Measurements from ENCODE around the gene LINC00632.
"Not testable (repeated sequence)": the region's sequence is repeated elsewhere in the genome, so short reads cannot be mapped to it uniquely, and the experiment has no call there.

Gene LINC00632

DNA sequence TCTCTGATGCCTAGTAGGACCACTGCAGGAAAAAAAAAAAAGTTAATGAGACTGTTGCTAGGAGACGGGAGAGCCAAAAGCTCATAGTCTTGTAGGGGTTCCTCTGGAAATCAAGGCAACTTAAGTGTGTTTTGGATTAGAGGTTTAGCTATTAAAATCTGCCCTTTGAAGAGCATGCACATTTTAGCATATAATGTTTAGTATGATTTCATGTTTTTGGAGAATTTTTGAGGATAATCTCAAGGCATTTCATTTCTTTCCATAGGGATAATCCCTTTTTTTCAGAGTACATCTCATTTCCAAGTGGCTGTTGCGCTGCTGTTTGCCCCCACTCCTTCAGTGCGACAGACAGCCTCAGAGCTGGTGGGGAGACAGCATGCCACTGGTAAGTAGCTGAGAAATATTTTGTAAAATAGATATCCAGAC, at the start of gene LINC00632:
Gene LINC00632, plus strand, starts transcription at position 339 of the 426 bp plus-strand sequence.
- no peak for DNase-seq

- DNase-seq: no peak
Measured at GRCh38 chrX:140661643-140662042, 47.9 kb upstream of the LINC00632 start.

- DNase-seq: no peak
Measured at GRCh38 chrX:140664939-140665338, 44.6 kb upstream of the LINC00632 start.

DNA sequence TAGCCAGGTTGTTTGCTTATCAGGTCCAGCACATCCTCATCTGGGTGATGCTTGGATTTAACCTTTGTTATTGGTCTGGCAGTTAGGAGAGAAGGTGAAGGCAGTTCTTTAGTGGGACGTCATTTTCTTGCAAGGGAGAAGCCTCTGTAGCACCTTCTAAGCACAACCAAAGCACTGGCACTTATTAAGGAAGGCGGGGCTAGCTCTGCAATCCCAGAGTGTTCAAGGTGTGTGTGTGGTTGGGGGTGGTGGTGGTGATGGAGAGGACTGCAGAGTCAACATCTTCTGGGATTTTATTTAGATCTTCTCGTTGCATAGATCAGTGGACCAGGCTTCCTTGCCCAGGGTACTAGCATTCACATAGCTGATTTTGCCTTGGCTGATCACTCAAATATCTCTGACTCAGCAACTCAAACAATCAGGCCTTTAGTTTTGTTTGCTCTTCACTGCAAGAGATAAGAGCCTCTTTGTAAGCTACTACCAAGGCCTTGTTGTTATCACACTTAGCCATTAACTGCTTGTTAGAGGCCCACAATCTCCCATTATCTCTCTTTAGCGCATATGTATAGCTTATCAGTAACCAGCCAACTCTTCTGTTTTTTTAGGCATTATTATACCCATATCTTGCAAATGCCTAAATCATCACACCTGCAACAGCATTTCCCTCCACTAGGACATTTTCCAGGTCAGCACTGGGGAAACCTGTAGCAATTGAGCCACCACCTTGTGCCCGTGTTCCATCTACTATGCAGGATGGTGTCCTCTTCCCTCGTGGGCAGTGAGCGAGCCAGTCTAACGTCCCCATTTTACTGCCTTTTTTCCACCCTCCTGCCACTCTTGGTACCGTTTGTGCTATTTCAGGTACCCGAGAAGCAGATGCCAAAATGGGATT, 36.5 kb upstream of the LINC00632 start:
- DNase-seq: no peak

DNA sequence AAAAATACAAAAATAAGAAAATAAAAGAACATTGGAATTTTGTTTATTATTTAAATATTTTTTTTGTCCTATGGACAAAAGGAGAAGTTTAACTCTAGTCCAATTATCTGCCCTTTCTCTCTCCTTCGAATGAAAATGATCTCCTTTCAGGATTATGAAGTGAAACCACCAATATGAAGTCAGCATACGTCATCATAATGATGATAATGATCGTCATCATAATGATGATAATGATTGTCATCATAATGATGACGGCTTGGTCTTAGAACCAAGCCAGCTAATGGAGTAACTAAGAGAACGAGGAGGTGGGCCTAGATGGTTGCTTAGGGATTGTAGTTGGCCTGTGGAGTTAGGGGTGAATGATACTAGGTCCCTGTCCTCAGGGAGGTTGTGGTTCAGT, 21.9 kb upstream of the LINC00632 start:
- DNase-seq: no peak

- DNase-seq: not testable (repeated sequence)
Measured at GRCh38 chrX:140691596-140691995, 18.0 kb upstream of the LINC00632 start.

- no peak for DNase-seq
Measured at GRCh38 chrX:140697618-140698017, 11.9 kb upstream of the LINC00632 start.

GRCh38 chrX:140701480-140701879, 8.1 kb upstream of the LINC00632 start:
- DNase-seq: no peak

DNA sequence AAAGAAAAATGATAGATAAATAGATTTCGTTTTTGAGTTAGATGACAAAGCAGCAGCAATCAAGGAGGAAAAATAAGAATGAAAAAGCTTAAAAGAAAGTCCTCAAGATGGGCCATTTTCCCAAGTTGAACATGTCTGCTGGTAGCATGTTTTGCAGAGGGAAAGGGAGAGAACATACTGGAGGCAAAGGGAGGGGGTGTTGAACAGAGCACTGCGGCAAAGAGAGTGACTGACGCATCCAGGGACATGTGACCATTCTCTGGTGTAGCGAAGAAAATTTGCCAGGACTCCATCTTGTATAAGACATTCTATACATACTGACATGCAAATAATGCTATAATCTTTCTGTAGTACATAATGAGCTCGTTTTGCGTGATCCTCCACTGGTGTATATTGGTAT, 1.2 kb downstream of the LINC00632 start:
- DNase-seq: no peak

DNA sequence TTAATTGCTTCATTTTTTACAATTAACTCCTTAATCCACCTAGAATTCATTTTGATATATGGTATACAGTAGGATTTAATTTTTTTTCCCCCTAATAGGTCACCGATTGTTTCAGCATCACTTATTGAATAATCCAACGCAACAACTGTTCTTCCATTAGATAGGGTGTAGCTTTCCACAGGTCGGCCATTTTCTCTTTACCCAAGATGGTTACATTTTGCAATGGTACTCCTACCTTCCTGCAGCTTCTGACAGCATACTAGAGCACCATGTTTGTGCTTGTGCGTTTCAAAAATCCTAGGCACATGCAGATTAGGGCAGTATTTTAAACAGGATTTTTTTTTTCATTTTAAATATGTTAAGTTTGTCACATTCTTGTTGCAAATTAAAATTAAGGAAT, 2.3 kb downstream of the LINC00632 start:
- no peak for DNase-seq

DNA sequence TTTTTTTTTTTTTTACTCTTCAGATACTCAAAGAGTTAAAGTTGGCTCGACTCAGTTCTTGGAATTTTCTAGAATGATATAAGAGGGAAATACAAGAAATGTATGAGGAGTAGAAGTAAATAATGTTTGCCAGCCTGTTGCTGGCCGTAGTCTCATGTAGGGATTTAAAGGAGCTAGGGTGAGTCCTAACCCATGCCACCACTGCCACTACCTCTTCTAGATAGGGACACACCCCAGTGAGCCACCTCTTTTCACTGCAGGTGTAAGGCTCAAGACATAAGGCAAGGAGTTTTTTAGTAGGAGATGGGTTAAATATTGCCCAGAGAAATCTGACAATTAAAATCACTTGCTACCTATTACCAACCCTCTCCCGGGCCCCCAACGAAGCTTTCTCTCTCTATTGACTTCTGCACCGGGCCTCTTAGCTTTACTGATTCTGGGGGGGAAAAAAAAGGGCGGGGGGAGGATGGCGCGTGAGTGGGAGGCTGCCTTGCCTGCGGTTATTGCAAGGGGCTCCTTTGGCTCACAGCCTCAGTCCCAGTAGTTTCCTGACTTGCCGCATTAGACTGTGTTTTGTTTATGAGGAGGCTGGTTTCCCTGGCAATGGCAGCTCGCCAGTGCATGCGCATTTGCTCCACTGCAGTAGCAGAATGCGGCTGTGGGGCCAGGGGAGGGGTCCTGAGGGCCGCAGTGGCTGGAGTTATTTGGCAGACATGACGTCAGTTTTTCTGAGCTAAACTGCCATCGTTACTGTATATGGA, 3.0 kb downstream of the LINC00632 start:
- DNase-seq: peak; percentile 15

- no peak for DNase-seq
Measured at GRCh38 chrX:140713174-140713539, 3.6 kb downstream of the LINC00632 start.

DNA sequence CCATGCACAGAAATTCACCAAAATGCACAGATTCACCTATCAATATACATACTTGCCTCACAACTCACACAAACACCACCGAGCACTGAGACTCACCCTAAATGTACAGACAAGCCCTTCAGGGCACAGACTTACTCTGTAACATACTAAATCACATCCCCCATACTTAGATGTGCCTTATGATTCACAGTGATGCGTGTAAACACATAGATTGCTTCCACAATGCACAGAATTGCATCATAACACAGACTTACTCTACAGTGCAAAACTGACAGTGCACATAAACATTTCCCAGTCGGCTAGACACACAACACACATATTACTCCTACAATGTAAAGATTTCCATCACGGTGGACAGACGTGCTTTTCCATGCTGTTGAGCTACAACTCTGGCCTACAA, 6.2 kb downstream of the LINC00632 start:
- no peak for DNase-seq

- DNase-seq: no peak
Measured at GRCh38 chrX:140723121-140723715, 13.7 kb downstream of the LINC00632 start.

DNA sequence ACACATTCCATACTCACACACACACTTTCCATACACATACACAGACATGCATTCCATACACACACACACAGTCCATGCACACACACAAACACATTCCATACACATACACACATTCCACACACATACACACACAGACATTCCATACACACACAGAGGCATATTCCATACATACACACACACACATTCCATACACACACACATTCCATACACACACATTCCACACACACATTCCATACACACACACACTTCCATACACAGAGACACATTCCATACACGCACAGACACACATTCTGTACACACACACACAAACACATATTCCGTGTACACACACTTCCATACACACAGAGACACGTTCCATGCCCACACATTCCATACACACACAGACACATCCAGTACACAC, 14.8 kb downstream of the LINC00632 start:
- no peak for DNase-seq

- DNase-seq: no peak
Measured at GRCh38 chrX:140724736-140725135, 15.2 kb downstream of the LINC00632 start.

GRCh38 chrX:140725500-140725899, 15.9 kb downstream of the LINC00632 start:
- no peak for DNase-seq

- no peak for DNase-seq
Measured at GRCh38 chrX:140733766-140734342, 24.3 kb downstream of the LINC00632 start.

DNA sequence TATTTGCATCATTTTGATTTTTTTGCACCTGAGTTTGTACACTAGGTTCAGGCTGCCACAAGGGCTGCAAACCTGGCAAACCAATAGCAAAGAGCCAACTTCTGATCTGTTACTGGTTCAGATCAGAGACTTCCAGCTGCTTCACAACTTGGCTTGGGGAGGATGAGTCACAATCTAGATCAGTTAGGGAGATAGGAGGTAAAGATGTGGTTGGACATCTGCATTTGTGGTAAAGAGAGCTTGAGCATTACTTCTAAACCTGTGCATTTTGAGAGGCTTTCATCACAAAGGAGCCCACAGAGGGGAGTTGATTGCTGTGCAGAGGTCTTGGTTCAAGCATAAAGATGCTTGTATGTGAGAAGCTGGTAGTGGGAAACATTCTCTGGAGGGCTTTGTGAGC, 34.5 kb downstream of the LINC00632 start:
- DNase-seq: no peak

- no peak for DNase-seq
Measured at GRCh38 chrX:140756941-140757340, 47.4 kb downstream of the LINC00632 start.

DNA sequence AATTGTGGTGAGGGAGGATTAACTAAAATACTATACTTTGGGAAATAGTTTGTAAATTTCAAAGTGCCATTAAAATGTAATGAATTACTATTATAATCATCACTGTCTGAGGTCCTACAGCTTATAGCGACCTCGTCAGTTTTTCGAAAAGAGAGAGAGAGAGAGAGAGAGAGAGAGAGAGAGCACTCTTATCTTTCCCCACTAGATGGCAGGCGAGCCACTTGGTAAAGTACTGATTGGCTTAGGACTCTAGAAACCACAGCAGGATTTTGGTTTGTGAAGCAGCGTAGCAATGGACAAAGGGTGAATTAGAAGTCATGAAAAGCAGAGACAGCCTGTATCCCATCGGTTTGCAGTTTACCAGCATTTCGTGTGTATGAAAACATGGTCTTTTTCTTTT, 52.5 kb downstream of the LINC00632 start:
- no peak for DNase-seq

DNA sequence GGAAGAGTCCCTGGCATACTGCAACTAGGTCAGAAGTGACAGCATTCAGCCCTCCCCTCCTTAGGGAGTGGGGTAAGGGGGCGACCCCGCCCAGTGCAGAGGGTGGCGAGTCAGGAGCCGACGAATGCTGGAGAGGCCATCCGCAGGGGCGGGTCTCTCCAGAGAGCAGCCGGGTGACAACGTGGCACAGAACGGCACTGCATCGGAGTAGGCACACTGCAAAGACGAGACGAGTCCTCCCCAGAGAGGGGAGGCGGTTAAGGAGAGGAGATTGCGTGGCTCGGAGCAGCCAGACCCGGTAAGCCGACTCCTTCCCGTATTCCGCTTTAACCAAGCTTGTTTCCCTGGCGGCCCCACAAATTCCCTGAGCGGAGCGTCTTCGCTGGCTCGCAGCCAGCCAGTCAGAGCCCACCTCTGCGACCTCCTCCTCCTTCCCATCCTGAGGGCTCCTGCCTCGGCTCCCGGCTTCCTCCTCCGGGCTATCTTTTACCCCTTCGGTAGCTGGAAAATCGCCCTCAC, 54.9 kb downstream of the LINC00632 start:
- peak; percentile 3 for DNase-seq
